AG09319 (cell line): ENCODE measurements around the gene CYSRT1.

Source experiments
- DNase-seq: peaks from one replicate; pipeline ENCODE4 v3.0.0-alpha.2; 2010; ENCODE audit warnings: low read depth; ENCODE audit errors: extremely low read depth
- TF ChIP-seq, protein P1 (sequence below): IDR thresholded peaks from 2 replicates; pipeline ENCODE4 v1.5.1; 2011; ENCODE audit warnings: low read depth, mild to moderate bottlenecking, inconsistent platforms, low read length, moderate library complexity

Gene CYSRT1

DNA sequence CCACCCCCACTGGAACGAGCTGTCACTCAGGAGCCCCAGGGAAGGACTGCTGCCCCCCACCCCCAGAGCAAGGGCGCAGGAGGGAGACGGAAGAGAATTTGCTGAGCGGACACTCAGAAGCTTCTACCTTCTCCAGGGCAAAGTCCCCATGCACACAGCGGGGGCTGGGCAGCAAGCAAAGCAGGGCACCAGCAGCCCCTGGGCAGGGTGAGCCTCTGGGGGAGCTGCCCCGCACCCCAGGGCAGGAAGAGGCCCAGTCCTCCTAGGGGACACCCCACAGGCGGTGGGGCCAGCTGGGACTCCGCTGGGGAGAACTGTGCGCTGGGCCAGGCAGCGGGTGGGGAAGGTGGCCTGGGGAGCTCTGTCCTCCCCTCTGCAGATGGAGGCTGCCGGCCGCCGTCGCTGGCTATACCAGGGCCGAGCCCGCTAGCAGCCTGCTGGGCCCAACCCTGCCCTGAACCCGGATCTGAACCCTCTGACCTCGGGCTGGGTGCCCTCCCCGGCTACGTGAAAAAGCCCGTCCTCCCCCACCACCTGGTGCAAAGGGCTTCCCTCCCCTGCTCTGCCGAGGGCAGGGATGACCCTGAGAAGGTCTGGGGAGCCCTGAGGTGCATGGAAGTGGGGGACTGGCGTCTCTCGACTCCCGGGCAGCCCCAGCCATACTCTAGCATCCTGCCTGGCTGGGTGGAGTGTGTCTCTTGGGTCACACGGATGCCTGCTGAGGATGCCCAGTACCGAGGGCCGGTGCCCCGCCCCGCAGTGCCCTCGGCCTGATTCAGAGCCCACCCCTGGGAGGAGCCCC lies 5.1 kb downstream of the CYSRT1 start:
- TF ChIP-seq, protein P1, sequence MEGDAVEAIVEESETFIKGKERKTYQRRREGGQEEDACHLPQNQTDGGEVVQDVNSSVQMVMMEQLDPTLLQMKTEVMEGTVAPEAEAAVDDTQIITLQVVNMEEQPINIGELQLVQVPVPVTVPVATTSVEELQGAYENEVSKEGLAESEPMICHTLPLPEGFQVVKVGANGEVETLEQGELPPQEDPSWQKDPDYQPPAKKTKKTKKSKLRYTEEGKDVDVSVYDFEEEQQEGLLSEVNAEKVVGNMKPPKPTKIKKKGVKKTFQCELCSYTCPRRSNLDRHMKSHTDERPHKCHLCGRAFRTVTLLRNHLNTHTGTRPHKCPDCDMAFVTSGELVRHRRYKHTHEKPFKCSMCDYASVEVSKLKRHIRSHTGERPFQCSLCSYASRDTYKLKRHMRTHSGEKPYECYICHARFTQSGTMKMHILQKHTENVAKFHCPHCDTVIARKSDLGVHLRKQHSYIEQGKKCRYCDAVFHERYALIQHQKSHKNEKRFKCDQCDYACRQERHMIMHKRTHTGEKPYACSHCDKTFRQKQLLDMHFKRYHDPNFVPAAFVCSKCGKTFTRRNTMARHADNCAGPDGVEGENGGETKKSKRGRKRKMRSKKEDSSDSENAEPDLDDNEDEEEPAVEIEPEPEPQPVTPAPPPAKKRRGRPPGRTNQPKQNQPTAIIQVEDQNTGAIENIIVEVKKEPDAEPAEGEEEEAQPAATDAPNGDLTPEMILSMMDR: no peak
- no peak for DNase-seq

- DNase-seq: no peak
- TF ChIP-seq, protein P1: no peak
Observed at GRCh38 chr9:137230705-137231371, 5.9 kb downstream of the CYSRT1 start, which contains the start of gene SLC34A3. SLC34A3 (plus strand) TSS chr9:137230901; CDS start chr9:137231703, 802 bp downstream.

DNA sequence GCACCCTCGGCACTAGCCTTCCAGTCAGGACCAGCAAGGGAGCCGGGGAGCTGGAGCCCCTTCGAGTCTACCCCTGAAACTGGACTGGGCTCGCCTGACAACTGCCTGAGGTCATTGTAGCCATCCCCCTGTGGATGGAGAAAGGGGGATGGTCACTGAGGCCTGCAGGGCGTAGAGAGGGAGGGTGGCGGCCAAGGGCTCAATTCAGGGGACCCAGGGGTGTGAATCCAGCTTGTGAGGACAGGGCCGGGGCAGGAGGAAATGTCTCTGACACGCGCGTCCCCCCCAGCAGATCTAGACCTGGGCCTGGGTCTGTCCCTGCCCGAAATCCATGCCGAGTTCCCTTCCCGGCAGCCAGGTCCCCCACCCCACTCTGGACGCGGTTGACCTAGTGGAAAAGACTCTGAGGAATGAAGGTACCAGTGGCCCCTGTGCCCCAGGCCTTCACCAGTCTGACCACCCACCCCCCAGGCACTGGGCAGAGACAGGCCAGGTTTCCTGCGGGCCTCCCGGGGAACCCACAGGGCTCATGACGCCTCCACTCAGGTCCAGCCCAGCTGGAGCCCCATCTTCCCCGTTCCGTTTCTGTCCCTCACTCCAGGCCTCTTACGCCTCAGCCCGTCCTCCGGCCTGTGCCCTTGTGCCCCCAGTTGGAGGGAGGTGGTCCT lies 6.5 kb downstream of the CYSRT1 start:
- TF ChIP-seq, protein P1: no peak
- DNase-seq: no peak

- DNase-seq: no peak
- TF ChIP-seq, protein P1: no peak
Observed at GRCh38 chr9:137232101-137232500, 7.1 kb downstream of the CYSRT1 start.

GRCh38 chr9:137232510-137232909 lies 7.5 kb downstream of the CYSRT1 start:
- TF ChIP-seq, protein P1: no peak
- DNase-seq: no peak

DNA sequence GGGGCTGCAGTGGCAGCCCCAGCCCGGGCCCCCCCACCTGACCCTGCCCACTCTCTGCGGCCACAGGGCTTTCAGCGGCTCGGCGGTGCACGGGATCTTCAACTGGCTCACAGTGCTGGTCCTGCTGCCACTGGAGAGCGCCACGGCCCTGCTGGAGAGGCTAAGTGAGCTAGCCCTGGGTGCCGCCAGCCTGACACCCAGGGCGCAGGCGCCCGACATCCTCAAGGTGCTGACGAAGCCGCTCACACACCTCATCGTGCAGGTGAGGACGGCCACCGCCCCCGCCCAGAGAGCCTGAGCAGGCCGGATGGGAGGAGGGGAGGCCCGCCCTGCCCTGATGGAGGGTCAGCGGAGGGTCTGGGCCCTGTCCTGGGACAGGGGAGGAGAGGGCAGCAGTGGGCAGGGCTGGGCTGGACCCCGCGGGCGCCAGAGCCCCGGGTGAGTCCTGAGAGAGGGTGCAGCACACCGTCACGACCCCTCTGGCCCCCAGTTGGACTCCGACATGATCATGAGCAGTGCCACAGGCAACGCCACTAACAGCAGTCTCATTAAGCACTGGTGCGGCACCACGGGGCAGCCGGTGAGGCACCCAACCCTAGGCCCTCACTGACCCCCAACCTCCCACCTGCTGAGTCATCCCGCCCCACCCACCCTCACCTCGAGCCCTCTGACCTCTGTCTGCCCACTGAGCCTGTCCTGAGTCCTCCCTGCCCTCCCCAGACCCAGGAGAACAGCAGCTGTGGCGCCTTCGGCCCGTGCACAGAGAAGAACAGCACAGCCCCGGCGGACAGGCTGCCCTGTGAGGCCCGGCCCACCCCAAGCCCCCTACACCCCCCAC lies 8.4 kb downstream of the CYSRT1 start:
- TF ChIP-seq, protein P1: no peak
- no peak for DNase-seq
